Stimulated activated CD4-positive, alpha-beta T cell treated with anti-CD3 and anti-CD28 coated beads, TNF-alpha, amount 100 ng/mL, for 4 hours (primary cell): ENCODE data around the gene SYNGAP1.

Source experiments
- DNase-seq, 3 experiments: peaks; one replicate each; pipeline ENCODE4 v3.0.0-alpha.2; 2020; ENCODE audit warnings: low read depth in 3 of 3

Gene SYNGAP1

DNA sequence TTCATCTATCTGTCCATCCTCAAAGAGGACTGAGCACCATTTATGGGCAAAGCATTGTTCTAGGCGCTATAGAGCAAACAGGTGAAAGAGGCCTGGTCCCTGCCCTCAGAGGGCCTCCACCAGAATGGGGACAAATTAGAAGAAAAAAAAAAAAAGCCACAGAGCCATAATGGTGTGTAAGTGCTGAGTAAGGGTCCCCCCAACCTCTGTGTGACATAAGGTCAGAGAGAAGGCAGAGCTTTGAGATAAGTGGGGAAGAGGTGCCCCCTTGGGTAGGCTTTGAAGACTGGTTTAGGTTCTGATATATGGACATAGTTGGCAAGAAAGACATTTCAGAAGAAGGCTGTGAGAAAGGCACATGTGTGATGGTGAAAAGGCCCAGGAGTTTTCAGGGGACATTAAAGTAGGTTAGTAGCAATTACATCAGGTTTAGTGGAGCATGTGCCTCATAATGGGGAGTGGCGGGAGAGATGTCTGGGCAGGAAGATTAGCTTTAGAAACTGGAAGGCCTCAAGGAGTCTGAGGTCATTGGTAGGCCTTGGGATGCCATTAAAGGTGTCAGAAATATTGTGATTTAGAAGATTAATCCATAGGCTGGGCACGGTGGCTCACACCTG, 19.2 kb downstream of the SYNGAP1 start:
- DNase-seq = no peak

DNA sequence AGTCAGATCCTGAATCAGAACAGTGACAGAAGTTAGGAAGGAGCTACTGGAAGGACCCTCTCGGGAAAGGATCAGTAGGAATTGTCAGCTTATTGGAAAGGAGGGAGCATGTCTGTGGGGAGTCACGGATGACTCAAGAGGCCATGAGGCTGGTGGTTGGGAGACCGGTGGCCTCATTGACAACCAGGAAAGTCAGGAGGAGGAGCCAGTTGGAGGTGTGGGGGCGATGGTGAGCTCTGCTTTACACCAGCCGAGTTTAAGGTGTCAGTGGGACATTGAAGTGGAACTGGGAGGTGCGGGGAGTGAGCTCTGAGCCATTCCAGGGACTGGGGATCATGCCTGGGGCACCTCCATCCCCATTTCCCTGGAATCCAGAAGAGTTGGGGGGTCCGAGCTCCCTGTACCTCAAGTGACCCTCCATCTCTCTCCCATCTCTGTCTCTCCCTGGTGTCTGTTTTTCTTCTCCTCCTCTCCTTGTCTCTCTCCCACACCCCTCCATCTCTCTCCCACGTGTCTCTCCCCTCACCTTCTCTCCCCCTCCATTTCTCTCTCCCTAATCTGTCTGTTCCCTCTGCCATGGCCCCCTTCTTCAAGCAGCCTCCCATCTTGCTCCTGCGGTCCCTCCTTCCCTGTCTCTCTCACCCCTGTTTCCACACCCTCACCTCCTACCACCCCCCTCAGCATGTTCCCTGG, 20.2 kb downstream of the SYNGAP1 start:
- DNase-seq = no peak

GRCh38 chr6:33440649-33441309, 20.9 kb downstream of the SYNGAP1 start:
- DNase-seq = no peak

DNA sequence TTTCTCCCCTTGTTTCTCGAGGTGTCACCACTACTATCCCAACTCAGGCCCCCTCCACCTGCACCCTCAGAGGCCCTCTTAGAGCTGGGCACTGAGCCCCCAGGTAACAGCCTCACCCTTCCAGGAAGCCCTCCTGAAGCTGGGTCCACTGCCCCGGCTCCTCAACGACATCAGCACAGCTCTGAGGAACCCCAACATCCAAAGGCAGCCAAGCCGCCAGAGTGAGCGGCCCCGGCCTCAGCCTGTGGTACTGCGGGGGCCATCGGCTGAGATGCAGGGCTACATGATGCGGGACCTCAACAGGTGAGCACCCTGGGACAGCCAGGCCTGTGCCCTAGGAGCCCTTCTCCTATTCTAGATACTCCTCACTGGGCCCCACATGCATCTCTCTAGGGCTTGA, 21.6 kb downstream of the SYNGAP1 start:
- no peak for DNase-seq

- no peak for DNase-seq
Observed at GRCh38 chr6:33442283-33442682, 22.4 kb downstream of the SYNGAP1 start.

DNA sequence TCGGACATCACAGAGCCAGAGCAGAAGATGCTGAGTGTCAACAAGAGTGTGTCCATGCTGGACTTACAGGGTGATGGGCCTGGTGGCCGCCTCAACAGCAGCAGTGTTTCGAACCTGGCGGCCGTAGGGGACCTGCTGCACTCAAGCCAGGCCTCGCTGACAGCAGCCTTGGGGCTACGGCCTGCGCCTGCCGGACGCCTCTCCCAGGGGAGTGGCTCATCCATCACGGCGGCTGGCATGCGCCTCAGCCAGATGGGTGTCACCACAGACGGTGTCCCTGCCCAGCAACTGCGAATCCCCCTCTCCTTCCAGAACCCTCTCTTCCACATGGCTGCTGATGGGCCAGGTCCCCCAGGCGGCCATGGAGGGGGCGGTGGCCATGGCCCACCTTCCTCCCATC, 23.2 kb downstream of the SYNGAP1 start:
- DNase-seq = no peak

DNA sequence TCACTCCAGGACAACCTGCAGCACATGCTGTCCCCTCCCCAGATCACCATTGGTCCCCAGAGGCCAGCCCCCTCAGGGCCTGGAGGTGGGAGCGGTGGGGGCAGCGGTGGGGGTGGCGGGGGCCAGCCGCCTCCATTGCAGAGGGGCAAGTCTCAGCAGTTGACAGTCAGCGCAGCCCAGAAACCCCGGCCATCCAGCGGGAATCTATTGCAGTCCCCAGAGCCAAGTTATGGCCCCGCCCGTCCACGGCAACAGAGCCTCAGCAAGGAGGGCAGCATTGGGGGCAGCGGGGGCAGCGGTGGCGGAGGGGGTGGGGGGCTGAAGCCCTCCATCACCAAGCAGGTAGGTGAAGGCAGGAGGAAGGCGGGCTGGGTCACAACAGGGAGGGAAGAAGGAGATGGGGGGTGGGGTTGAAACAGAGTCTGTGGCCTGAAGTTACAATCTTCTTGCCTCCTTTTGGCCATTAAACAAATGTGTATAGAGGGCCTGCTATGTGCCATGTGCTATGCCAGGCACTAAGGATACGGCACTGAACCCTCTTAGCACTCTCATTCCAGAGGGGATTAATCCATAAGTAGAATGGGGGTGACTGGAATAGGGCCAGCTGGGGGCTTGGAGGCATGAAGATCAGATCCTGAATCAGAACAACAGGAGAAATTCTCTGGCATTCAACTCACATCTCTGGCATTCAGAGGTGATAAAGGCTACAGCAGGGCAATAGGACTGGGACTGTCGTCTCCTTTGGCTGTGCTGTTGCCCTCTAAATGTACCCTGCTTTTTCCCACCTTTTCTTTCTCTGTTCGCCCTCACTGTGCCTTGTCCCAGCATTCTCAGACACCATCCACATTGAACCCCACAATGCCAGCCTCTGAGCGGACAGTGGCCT, 24.0 kb downstream of the SYNGAP1 start:
- DNase-seq = no peak

- DNase-seq = no peak
Observed at GRCh38 chr6:33445119-33445603, 25.3 kb downstream of the SYNGAP1 start.

DNA sequence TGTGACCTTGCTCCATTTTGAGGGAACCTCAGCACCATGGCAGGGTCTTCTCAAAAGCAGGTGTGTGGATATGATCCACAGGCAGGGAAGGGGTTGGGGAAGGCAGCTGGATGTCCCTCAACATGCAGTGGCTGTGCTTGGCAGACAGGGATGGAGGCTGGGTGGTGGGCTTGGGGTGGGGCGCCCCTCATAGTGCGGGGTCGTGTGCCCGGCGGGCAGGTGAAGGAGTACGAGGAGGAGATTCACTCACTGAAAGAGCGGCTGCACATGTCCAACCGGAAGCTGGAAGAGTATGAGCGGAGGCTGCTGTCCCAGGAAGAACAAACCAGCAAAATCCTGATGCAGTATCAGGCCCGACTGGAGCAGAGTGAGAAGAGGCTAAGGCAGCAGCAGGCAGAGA, 26.5 kb downstream of the SYNGAP1 start:
- DNase-seq = no peak

DNA sequence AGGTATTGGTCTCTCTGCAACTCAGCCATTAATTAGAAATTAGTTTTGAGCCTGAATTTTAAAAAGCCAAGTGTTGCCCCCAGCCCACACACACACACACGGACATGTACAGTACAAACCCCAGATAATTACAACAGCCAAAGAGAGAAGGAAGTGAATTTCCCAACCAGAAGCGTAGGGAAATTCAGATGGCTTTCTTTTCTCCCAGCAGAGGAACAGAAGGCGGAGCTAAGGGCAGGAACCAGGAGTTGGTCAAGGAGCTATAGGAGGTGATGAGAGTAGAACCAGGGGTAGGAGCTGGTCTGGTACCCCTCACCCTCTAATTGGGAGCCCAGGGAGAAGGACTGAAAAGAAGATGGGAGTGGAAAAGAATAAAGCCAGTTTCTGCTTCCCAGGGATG, 30.6 kb downstream of the SYNGAP1 start:
- no peak for DNase-seq

GRCh38 chr6:33451606-33452005, 31.7 kb downstream of the SYNGAP1 start:
- DNase-seq = no peak

DNA sequence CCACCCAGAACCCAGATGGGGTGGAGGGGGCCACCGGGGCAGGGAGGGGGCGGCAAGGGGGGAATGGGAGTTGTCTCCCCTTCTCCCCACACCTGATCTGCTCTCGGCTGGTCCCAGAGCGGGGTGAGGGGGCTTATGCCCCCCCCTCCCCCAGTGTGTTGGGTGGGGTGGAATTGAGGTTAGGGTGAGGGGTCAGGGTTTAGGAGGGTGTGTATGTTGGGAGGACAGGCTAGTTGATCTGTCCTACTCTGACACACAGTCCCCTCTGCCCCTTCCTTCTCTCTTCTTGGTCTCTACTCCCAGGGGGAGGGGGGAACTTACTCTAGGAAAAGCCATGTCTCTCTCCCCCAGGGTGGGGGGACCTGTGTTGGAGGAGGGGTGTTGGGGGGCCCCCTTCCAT, 32.6 kb downstream of the SYNGAP1 start:
- DNase-seq = no peak

DNA sequence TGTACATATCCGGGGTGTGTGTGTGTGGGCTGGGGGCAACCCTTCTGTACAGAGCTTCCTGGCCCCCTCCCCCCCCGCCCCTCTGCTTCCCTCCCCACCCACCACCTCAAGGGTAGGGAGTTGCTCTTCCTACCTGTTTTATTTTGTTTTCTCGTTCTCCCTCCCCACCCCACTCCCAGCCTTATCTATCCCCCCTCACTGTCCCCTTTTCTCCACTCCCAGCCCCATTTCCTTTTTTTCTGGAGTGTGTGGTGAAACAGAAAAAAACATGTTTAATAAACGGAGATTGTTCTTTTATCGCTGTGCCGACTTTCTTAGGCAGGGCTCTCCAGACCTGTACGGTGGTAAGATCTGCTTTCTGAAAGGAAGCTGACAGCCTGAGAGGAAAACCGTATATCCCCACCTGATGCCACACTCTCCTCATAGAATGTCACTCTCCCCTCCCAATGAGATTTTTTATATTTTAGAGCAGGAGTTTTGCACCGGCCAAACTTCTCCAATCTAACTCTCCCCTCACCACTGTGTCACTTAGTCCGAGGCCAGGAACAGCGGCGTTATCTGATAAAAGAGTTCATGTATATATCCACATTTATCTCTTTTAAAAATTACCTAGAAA, 33.6 kb downstream of the SYNGAP1 start:
- DNase-seq = no peak

- peak; percentile 86 to 89 (median 88) for DNase-seq
Observed at GRCh38 chr6:33454009-33454946, 34.4 kb downstream of the SYNGAP1 start, which contains the start of gene ZBTB9. TSS of gene ZBTB9 (plus strand) at chr6:33454576. CDS start at chr6:33455101, 525 bp downstream.

DNA sequence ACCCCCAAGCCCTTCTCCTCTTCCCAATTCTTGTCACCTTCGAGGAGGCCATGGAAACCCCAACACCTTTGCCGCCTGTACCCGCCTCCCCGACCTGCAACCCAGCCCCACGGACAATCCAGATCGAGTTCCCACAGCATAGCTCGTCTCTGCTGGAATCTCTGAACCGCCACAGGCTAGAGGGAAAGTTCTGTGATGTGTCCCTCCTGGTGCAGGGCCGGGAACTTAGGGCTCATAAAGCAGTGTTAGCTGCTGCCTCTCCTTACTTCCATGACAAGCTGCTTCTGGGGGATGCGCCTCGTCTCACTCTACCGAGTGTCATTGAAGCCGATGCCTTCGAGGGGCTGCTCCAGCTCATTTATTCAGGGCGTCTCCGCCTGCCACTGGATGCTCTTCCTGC, 35.2 kb downstream of the SYNGAP1 start:
- DNase-seq = no peak

GRCh38 chr6:33456156-33456555, 36.3 kb downstream of the SYNGAP1 start:
- DNase-seq = no peak

DNA sequence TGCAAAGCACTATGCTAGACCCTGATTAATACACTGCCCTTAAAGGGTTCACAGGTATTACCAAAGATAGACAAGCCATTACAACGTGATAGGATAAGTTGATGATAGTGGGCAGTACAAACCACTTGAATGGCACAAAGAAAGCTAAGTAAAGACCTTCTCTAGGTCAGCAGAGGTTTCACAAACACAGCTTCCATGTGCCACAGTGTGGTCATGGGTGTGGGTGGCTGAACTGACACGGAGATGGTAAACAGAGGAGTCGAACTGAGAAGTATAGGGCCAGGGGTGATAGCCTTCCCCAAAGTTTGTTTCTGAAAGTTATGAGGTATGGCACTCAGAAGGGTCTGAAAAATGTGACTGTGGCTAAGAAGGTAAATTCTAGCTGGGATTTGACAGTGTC, 38.8 kb downstream of the SYNGAP1 start:
- DNase-seq = no peak

DNA sequence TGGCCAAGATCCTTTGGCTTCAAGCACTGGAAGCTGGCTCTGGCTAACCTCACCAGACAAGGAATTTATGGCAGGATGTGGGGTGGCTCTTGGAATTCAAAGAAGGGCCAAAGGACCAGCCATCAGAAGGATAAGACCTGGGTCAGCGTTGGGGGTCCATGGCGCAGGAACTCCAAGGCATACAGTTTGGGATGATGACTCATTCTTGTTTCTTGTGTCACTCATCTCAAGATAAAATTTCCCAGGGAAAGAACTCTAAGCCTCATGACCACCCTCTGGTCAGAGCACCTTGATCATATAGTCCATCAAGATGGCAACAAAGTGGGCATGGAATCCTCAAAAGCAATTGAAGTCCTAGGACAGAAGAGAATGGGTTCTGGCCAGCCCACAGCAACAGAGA, 39.4 kb downstream of the SYNGAP1 start:
- DNase-seq = no peak

- no peak for DNase-seq
Observed at GRCh38 chr6:33466075-33466735, 46.3 kb downstream of the SYNGAP1 start.

DNA sequence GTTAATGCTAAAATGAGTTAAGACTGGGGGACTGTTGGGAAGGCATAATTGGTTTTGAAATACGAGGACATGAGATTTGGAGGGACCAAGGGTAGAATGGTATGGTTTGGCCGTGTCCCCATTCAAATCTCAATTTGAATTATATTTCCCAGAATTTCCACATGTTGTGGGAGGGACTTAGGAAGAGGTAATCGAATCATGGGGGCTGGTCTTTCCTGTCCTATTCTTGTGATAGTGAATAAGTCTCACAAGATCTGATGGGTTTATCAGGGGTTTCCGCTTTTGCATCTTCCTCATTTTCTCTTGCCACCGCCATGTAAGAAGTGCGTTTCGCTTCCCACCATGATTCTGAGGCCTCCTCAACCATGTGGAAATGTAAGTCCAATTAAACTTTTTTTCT, 47.2 kb downstream of the SYNGAP1 start:
- no peak for DNase-seq
